HG03558 (cell line): ENCODE results near the gene HSPB1.

Source experiments
- ATAC-seq: cut with Tn5 transposase; IDR thresholded peaks from one replicate; pipeline ENCODE4 v1.9.1; 2021; ENCODE audit warnings: moderate number of reproducible peaks; ENCODE audit not compliant: unreplicated experiment; ENCODE audit errors: extremely low read depth

The HSPB1 gene

DNA sequence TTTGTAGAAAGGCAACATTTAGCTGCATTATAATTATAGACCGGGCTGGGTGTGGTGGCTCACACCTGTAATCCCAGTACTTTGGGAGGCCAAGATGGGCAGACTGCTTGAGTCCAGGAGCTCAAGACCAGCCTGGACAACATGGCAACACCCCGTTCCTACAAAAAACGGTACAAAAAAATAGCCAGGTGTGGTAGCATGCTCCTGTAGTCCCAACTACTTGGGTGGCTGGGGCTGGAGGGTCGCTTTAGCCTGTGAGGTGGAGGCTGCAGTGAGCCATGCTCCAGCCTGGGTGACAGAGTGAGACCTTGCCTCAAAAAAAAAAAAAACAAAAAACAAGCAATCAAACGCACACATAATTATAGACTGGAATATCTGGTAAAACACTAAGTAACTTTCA is 51.3 kb downstream of the HSPB1 start:
- no peak for ATAC-seq
